GM12878 (cell line): ENCODE results near the gene FBXO4. TPM values are rescaled to one million over a fixed set of nuclear protein-coding genes. Genes with fewer than 3 reads are reported as not detected.

Source experiments
- ATAC-seq: fragments of 200-7000 bp; cut with Tn5 transposase; 3 replicates; pipeline ENCODE4 v1.9.1; 2020; ENCODE audit warnings: mild to moderate bottlenecking, moderate library complexity
- BruUV-seq: library from RNA; stranded (reverse); fragments of 400-500 nt; replicated peaks from 2 replicates; lab custom pipeline; 2021; lab: Mats Ljungman, UMichigan
- CTCF ChIA-PET: fragments of 300-600 bp; sonication (Branson Sonifier 250); formaldehyde crosslinking; extraction: SDS; loops from one replicate; lab custom pipeline; 2021; ENCODE audit warnings: inconsistent platforms; lab: Yijun Ruan, JAX
- POLR2A ChIA-PET: fragments of 350-600 bp; formaldehyde crosslinking; extraction: SDS; loops from one replicate; lab custom pipeline; 2021; ENCODE audit warnings: inconsistent platforms; lab: Charles Lee
- RAD21 ChIA-PET: fragments of 300-600 bp; sonication (Branson Sonifier 250); formaldehyde crosslinking; loops from one replicate; lab custom pipeline; 2023; ENCODE audit warnings: antibody characterized with exemption; ENCODE audit not compliant: unreplicated experiment; lab: Charles Lee
- SMC1A ChIA-PET: fragments of 300-600 bp; sonication (Branson Sonifier 250); formaldehyde crosslinking; loops from one replicate; lab custom pipeline; 2023; ENCODE audit not compliant: unreplicated experiment, uncharacterized antibody; lab: Charles Lee
- DNase-seq: peaks from one replicate; pipeline ENCODE4 v3.0.0-alpha.2; 2011; ENCODE audit warnings: low read depth, low spot score
- FAIRE-seq: peaks from 3 replicates; lab custom pipeline; 2011; peaks lifted over from hg19 to GRCh38; lab: Jason Lieb, UNC
- H2AFZ ChIP-seq: 2 replicates; pipeline ENCODE4 v1.6.0; 2011; ENCODE audit warnings: low read depth, low read length, control low read depth; ENCODE audit not compliant: control insufficient read depth
- H3K27ac ChIP-seq: 2 replicates; pipeline ENCODE4 v1.5.1; 2011; ENCODE audit warnings: control low read depth; ENCODE audit not compliant: control insufficient read depth, insufficient read depth
- H3K27me3 ChIP-seq, 2 experiments: replicated peaks in 1 of 2; 2 replicates each; pipeline versions ENCODE4 v1.6.0 to v1.6.1; 2011; ENCODE audit warnings: low read length in 1 of 2; ENCODE audit not compliant: control insufficient read depth in 2 of 2, insufficient read depth in 2 of 2
- H3K36me3 ChIP-seq, 2 experiments: 2 replicates each; pipeline ENCODE4 v1.5.1; 2011; ENCODE audit warnings: low read length in 1 of 2; ENCODE audit not compliant: control insufficient read depth in 2 of 2, insufficient read depth in 2 of 2
- H3K4me1 ChIP-seq: 2 replicates; pipeline ENCODE4 v1.6.1; 2011; ENCODE audit warnings: mild to moderate bottlenecking, low read length, moderate library complexity, mixed read lengths; ENCODE audit not compliant: control insufficient read depth, insufficient read depth
- H3K4me2 ChIP-seq: 2 replicates; pipeline ENCODE4 v1.6.0; 2011; ENCODE audit warnings: control low read depth; ENCODE audit not compliant: control insufficient read depth, insufficient read depth
- H3K4me3 ChIP-seq: fragments of 200-600 bp; sonication (generic); 2 replicates; pipeline ENCODE4 v1.5.1; 2016
- H3K79me2 ChIP-seq: 2 replicates; pipeline ENCODE4 v1.6.0; 2011; ENCODE audit warnings: low read length; ENCODE audit not compliant: control insufficient read depth, insufficient read depth
- H3K9ac ChIP-seq: 2 replicates; pipeline ENCODE4 v1.8.0; 2011; ENCODE audit warnings: low read length, control low read depth, mixed read lengths; ENCODE audit not compliant: control insufficient read depth, insufficient read depth
- H3K9me3 ChIP-seq: replicated peaks from 3 replicates; pipeline ENCODE4 v1.5.1; 2011; ENCODE audit warnings: mild to moderate bottlenecking, low read length; ENCODE audit not compliant: control insufficient read depth, insufficient read depth
- H4K20me1 ChIP-seq: 2 replicates; pipeline ENCODE4 v1.6.0; 2011; ENCODE audit not compliant: control insufficient read depth, insufficient read depth
- POLR2AphosphoS5 ChIP-seq: IDR thresholded peaks from 2 replicates; pipeline ENCODE4 v1.6.1; 2011; ENCODE audit warnings: mild to moderate bottlenecking, low read length, inconsistent platforms
- SMAD5 ChIP-seq: IDR thresholded peaks from 2 replicates; pipeline ENCODE4 v1.6.1; 2016; ENCODE audit warnings: antibody characterized with exemption, low read depth
- TCF12 ChIP-seq: IDR thresholded peaks from 2 replicates; pipeline ENCODE4 v1.6.1; 2011; ENCODE audit warnings: low read depth, mild to moderate bottlenecking, low read length
- ZNF217 ChIP-seq: fragments of 450-650 bp; IDR thresholded peaks from 2 replicates; pipeline ENCODE4 v1.6.1; 2017; ENCODE audit warnings: antibody characterized with exemption, mild to moderate bottlenecking
- WGBS: methylation state at CpG from one replicate; pipeline ENCODE4 v1.1.6; 2016; ENCODE audit warnings: low lambda C conversion rate; ENCODE audit not compliant: insufficient replicate concordance, insufficient coverage; ENCODE audit errors: missing lambda C conversion rate; 5-methylcytosine and 5-hydroxymethylcytosine counted together
- in situ Hi-C: fragments of 300-500 bp; cut with MboI; formaldehyde crosslinking; loops from 9 replicates; pipeline ENCODE4 v1.14.3; 2018; ENCODE audit warnings: mixed read lengths
- intact Hi-C: fragments of 100-400 bp; cut with micrococcal nuclease; formaldehyde crosslinking; loops from one replicate; pipeline ENCODE4 v1.14.2; 2022; ENCODE audit not compliant: unreplicated experiment
- polyA plus RNA-seq, 11 experiments: library from polyadenylated mRNA; depleted of rRNA in 4 of 11; unstranded in 6 of 11; stranded (reverse) in 5 of 11; fragments of >200 nt; fragmentation: Nextera tagmentation in 4 of 11; fragmentation: Illumina TruSeq in 1 of 11; extraction: Ambion mirVana in 4 of 11; extraction: Trizol in 1 of 11; gene quantifications; 1 replicate in 1 of 11; 2 replicates in 10 of 11; pipeline versions ENCODE4 v1.2.1 to v1.2.3, GENCODE V29; 2011 to 2016; ENCODE audit warnings: inconsistent platforms in 2 of 11, missing spikeins in 2 of 11, low read depth in 1 of 11
- total RNA-seq, 4 experiments: library from RNA; depleted of rRNA in 3 of 4; stranded (reverse); fragments of >200 nt in 3 of 4; fragmentation: Illumina TruSeq in 1 of 4; extraction: Trizol in 1 of 4; gene quantifications; 2 replicates each; pipeline versions ENCODE4 v1.2.1 to v1.2.3, GENCODE V29; 2013 to 2021
- TF ChIP-seq, protein P1 (sequence below): fragments of 450-650 bp; formaldehyde crosslinking; IDR thresholded peaks from 2 replicates; pipeline ENCODE4 v1.4.0; 2022; ENCODE audit warnings: mild to moderate bottlenecking, moderate library complexity

Gene FBXO4
- total and polyA plus RNA-seq, 10 of the 15 experiments (the other 5 are each of a cell fraction or from before 2014, with no cell fraction given): 7.2 to 30.5 (median 19.6) TPM

GRCh38 chr5:41876678-41877077 lies 48.4 kb upstream of the FBXO4 start:
- RAD21 ChIA-PET: interaction anchor here (1.2 to 1.9 kb wide), 3 partner anchors 10 to 28 kb away, joined by 3 to 5 read pairs (median 4); partner anchors contain the start of gene RIMOC1
- Histone ChIP-seq H3K36me3 (no peaks in the 10 kb centered on the region), H3K27ac (no peak overlapping the region), H4K20me1 (no peaks in the 10 kb centered on the region), H3K9ac (no peak overlapping the region), H3K27me3 (no peaks in the 10 kb centered on the region), H3K4me1 (peaks cover 6% of the 10 kb centered on the region; the same call in 1 of the 2 replicates), H2AFZ (no peak overlapping the region), H3K79me2 (no peaks in the 10 kb centered on the region), H3K4me3 (no peak overlapping the region), H3K4me2 (no peak overlapping the region), H3K9me3 (peaks cover 3% of the 10 kb centered on the region; the same call in 1 of the 3 replicates)
- TF ChIP-seq POLR2AphosphoS5: no peak
- no peak for TF ChIP-seq TCF12
- TF ChIP-seq SMAD5: no peak
- TF ChIP-seq, protein P1, sequence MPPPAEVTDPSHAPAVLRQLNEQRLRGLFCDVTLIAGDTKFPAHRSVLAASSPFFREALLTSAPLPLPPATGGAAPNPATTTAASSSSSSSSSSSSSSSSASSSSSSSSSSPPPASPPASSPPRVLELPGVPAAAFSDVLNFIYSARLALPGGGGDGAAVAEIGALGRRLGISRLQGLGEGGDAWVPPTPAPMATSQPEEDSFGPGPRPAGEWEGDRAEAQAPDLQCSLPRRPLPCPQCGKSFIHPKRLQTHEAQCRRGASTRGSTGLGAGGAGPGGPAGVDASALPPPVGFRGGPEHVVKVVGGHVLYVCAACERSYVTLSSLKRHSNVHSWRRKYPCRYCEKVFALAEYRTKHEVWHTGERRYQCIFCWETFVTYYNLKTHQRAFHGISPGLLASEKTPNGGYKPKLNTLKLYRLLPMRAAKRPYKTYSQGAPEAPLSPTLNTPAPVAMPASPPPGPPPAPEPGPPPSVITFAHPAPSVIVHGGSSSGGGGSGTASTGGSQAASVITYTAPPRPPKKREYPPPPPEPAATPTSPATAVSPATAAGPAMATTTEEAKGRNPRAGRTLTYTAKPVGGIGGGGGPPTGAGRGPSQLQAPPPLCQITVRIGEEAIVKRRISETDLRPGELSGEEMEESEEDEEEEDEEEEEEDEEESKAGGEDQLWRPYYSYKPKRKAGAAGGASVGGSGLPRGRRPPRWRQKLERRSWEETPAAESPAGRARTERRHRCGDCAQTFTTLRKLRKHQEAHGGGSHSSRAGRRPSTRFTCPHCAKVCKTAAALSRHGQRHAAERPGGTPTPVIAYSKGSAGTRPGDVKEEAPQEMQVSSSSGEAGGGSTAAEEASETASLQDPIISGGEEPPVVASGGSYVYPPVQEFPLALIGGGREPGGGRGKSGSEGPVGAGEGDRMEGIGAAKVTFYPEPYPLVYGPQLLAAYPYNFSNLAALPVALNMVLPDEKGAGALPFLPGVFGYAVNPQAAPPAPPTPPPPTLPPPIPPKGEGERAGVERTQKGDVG: no peak
- TF ChIP-seq ZNF217: no peak
- DNase-seq (no peak), FAIRE-seq (no peak), ATAC-seq (no peak)
- intact Hi-C loops (no loop called here), in situ Hi-C loops (no loop called here)
- WGBS: 82% methylated on average over 2 of the region's 2 CpGs
- SMC1A ChIA-PET: interaction anchor here (1.1 to 2.1 kb wide), 6 partner anchors 11 to 51 kb away, joined by 3 to 12 read pairs (median 4); no protein-coding TSS in a partner anchor
- POLR2A ChIA-PET: interaction anchor here (1.0 to 2.1 kb wide), 3 partner anchors 14 to 45 kb away, joined by 3 to 8 read pairs (median 4); partner anchors contain the start of gene RIMOC1
- CTCF ChIA-PET: interaction anchor here (0.7 to 3.0 kb wide), 8 partner anchors 10 to 181 kb away, joined by 3 to 11 read pairs (median 4); no protein-coding TSS in a partner anchor
- no TSS peak for BruUV-seq
